Heart right ventricle (tissue), 16 donors: ENCODE measurements around the gene SIK2. TPM values are rescaled to one million over a fixed set of nuclear protein-coding genes. Genes with fewer than 3 reads are reported as not detected.

ENCODE experiments used
- ATAC-seq, 8 donors: fragments of 200-7000 bp; cut with Tn5 transposase; one replicate each; pipeline ENCODE4 v1.9.1; 2020; ENCODE audit warnings: mild to moderate bottlenecking in 8 of 8, moderate library complexity in 8 of 8, moderate number of reproducible peaks in 1 of 8
- DNase-seq, 2 donors: peaks; one replicate each; pipeline ENCODE4 v3.0.0-alpha.2; 2020
- H3K27ac ChIP-seq, 10 donors: fragments of 200-600 bp; sonication (generic) in 2 of 10; one replicate each; pipeline versions ENCODE4 v1.5.0 to v1.8.0; 2020 to 2022; ENCODE audit warnings: mild to moderate bottlenecking in 3 of 10
- H3K27me3 ChIP-seq, 7 donors: fragments of 200-600 bp; one replicate each; pipeline ENCODE4 v1.8.0; 2021 to 2022; ENCODE audit warnings: mild to moderate bottlenecking in 2 of 7
- H3K36me3 ChIP-seq, 9 donors: fragments of 200-600 bp; sonication (generic) in 1 of 9; one replicate each; pipeline versions ENCODE4 v1.5.0 to v1.8.0; 2020 to 2022; ENCODE audit warnings: mild to moderate bottlenecking in 2 of 9
- H3K4me1 ChIP-seq, 9 donors: fragments of 200-600 bp; sonication (generic) in 1 of 9; one replicate each; pipeline versions ENCODE4 v1.5.0 to v1.8.0; 2020 to 2022; ENCODE audit warnings: mild to moderate bottlenecking in 4 of 9
- H3K4me3 ChIP-seq, 10 donors: fragments of 200-600 bp; sonication (generic) in 2 of 10; one replicate each; pipeline versions ENCODE4 v1.5.0 to v1.8.0; 2020 to 2022; ENCODE audit warnings: mild to moderate bottlenecking in 7 of 10, moderate library complexity in 2 of 10
- H3K9me3 ChIP-seq, 11 donors: fragments of 200-600 bp in 10 of 11; sonication (generic) in 2 of 11; one replicate each; pipeline versions ENCODE4 v1.5.0 to v1.8.0; 2013 to 2022; ENCODE audit warnings: mild to moderate bottlenecking in 2 of 11, control low read depth in 1 of 11, moderate library complexity in 1 of 11
- WGBS, 2 donors: extraction: QIAGEN DNeasy Blood & Tissue Kit; methylation state at CpG; one replicate each; pipeline ENCODE4 v1.1.7; 2013; ENCODE audit warnings: inconsistent platforms in 1 of 2; 5-methylcytosine and 5-hydroxymethylcytosine counted together
- intact Hi-C, 10 donors: fragments of 100-400 bp; cut with DNase I; formaldehyde crosslinking; loops; one replicate each; pipeline versions ENCODE4 v1.11.1 to v1.14.2; 2022
- polyA plus RNA-seq, 2 donors: library from polyadenylated mRNA; stranded (reverse); fragments of 200-250 nt; gene quantifications; one replicate each; pipeline ENCODE4 v1.2.3, GENCODE V29; 2013
- total RNA-seq, 10 donors: library from RNA; stranded (reverse); fragmentation: NEBNext Ultra II Directional in 3 of 10; extraction: Animal tissue kit (Norgen Biotek cat#: 25700) in 3 of 10; gene quantifications; one replicate each; pipeline versions ENCODE4 v1.2.1 to v1.2.4, GENCODE V29; 2021 to 2023
- TF ChIP-seq, protein P1 (sequence below), 9 donors: fragments of 200-600 bp; sonication (generic) in 2 of 9; IDR thresholded peaks; one replicate each; pipeline versions ENCODE4 v1.5.0 to v1.8.0; 2021 to 2022; ENCODE audit warnings: antibody characterized with exemption in 9 of 9, mild to moderate bottlenecking in 5 of 9, moderate library complexity in 1 of 9
- donor health status: Arrhythmogenic right ventricular cardiomyopathy.
- donor health status: ischemic (EF 13 %, LVEDD 7.1; RV severe dilation, severe dysfunction).
- donor health status: healthy with polysubstance abuse.
- donor health status: DM: no; HTN: yes; CAD: no.
- donor health status: DM: no; HTN: no; CAD: no.
- donor health status: ischemic (EF 25% LVEDD 6.9; RV normal size, moderate dysfunction).
- donor health status: ischemic (EF 25% LVEDD 5.7; RV mildly dilated, moderate dysfunction).
- donor health status: healthy.
- donor health status: DM: yes; HTN: yes; CAD: no.
- donor health status: Ischemic cardiomyopathy.
- donor health status: ischemic (EF 35%, LVEDD 5.7; RV mildly dilated, moderate dysfunction).
- donor health status: nonischemic (EF 11% LVEDD 7.7; RV severe dilation, severe dysfunction).
- donor health status: DM: yes; HTN: yes; CAD: no.
- donor health status: PGD.
- donor health status: ischemic (EF 29% LVEDD 5.4; RV normal size, mild dysfunction).
- donor health status: nonischemic (EF 23%, LVEDD 6.1; RV moderate dilation, normal function).

Gene SIK2
- total and polyA plus RNA-seq, 12 donors = 4.1 to 41.6 (median 28.8) TPM

DNA sequence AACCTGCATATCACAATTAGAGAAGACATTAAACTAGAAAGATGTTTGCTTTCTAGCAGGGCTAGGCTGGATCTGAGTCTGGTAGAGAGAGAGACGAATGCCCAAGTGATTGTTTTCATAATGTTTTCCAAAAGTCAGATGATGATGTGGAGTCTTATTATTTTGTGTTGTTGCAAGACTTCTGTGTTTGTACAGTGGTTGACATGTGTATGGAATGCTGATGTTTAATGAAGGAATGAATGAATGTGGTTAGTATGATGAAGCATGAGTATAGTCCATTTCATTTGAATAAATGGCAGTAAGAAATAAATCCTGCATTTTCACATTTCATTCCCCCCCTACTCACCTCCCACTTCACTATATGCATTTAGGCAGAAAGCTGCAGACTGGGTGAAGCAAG, 94.3 kb downstream of the SIK2 start:
- peaks cover 0 to 28% (median 0%) of the 10 kb centered on the region in 9 donors for H3K36me3 ChIP-seq
- peaks cover 2 to 54% (median 30%) of the 10 kb centered on the region in 9 donors for H3K4me1 ChIP-seq
- H3K4me3 ChIP-seq = no peak overlapping the region
- WGBS, 2 donors = 69 to 80% methylated on average over 1 of the region's 1 CpG
- H3K27me3 ChIP-seq = no peaks in the 10 kb centered on the region
- intact Hi-C loops = no loop called here
- no peaks in the 10 kb centered on the region for H3K9me3 ChIP-seq
- no peak overlapping the region for H3K27ac ChIP-seq
- no peak for DNase-seq
- TF ChIP-seq, protein P1, sequence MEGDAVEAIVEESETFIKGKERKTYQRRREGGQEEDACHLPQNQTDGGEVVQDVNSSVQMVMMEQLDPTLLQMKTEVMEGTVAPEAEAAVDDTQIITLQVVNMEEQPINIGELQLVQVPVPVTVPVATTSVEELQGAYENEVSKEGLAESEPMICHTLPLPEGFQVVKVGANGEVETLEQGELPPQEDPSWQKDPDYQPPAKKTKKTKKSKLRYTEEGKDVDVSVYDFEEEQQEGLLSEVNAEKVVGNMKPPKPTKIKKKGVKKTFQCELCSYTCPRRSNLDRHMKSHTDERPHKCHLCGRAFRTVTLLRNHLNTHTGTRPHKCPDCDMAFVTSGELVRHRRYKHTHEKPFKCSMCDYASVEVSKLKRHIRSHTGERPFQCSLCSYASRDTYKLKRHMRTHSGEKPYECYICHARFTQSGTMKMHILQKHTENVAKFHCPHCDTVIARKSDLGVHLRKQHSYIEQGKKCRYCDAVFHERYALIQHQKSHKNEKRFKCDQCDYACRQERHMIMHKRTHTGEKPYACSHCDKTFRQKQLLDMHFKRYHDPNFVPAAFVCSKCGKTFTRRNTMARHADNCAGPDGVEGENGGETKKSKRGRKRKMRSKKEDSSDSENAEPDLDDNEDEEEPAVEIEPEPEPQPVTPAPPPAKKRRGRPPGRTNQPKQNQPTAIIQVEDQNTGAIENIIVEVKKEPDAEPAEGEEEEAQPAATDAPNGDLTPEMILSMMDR (IDR thresholded peaks at IDR 0.05) = no peak
- no peak for ATAC-seq

DNA sequence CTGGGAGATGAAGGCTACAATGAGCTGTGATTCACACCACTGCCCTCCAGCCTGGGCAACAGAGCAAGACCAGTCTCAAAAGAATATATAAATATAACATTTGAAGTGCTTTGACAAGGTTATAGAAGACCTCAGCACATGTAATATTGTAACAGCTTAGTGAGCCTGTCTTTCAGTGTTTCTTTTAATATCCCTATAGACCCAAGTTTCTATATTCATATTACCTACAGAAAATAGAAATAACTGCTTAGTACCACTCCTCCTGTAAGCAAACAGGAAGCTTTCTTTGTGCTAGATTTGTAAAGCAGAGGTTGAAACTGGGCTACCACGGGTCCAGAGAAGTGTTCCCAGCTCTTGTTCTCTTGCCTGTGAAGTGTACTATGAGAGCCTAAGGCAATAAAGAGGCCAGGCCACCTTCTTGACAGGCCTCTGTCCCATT, 95.7 kb downstream of the SIK2 start:
- intact Hi-C loops = no loop called here
- WGBS, 2 donors = 83 to 86% methylated on average over 1 of the region's 1 CpG
- TF ChIP-seq, protein P1 (IDR thresholded peaks at IDR 0.05) = no peak
- DNase-seq = no peak
- no peak overlapping the region for H3K4me3 ChIP-seq
- H3K36me3 ChIP-seq = peaks cover 0 to 38% (median 0%) of the 10 kb centered on the region in 9 donors
- peaks cover 2 to 59% (median 30%) of the 10 kb centered on the region in 9 donors for H3K4me1 ChIP-seq
- no peaks in the 10 kb centered on the region for H3K9me3 ChIP-seq
- H3K27ac ChIP-seq = no peak overlapping the region
- H3K27me3 ChIP-seq = no peaks in the 10 kb centered on the region
- no peak for ATAC-seq

DNA sequence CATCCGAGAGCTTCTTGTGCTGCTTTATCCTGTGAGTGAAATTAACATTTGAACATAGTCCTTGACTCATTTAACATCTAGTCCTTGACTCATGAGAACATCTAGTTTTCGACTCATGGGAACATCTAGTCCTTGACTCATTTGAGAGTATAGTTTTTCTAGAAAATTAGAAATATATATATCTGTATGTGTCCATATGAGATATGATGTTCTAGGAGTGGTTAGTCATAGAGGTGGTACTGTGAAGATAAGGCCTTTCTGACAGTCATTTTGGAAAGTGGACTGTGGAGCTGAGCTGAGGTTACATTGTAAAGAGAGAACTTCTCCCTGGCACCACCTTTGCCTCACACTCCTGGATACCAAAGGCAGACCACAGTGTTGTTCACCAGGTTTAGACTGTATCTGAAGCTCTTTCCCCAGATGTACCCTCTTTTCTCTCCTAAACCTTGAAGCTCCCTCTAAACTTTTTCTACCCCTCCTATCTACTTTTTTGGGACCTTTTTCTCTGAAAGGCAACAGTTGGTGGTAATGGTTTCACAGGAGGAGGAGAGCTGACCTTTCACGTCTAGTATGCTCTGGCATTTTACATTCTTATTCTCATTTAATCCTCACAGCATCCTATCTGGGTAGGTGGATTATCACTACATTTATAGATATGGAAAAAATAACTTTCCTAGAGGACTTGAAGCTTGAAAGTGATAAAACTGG, 96.8 kb downstream of the SIK2 start:
- Histone ChIP-seq H3K9me3 (no peaks in the 10 kb centered on the region), H3K27me3 (no peaks in the 10 kb centered on the region), H3K4me3 (no peak overlapping the region), H3K36me3 (peaks cover 0 to 49% (median 10%) of the 10 kb centered on the region in 9 donors), H3K27ac (no peak overlapping the region), H3K4me1 (peaks cover under 1 to 52% (median 21%) of the 10 kb centered on the region in 9 donors)
- no peak for ATAC-seq
- intact Hi-C loops = no loop called here
- WGBS, 2 donors = 86 to 92% methylated on average over 3 of the region's 3 CpGs
- TF ChIP-seq, protein P1 (IDR thresholded peaks at IDR 0.05) = no peak
- DNase-seq = no peak

DNA sequence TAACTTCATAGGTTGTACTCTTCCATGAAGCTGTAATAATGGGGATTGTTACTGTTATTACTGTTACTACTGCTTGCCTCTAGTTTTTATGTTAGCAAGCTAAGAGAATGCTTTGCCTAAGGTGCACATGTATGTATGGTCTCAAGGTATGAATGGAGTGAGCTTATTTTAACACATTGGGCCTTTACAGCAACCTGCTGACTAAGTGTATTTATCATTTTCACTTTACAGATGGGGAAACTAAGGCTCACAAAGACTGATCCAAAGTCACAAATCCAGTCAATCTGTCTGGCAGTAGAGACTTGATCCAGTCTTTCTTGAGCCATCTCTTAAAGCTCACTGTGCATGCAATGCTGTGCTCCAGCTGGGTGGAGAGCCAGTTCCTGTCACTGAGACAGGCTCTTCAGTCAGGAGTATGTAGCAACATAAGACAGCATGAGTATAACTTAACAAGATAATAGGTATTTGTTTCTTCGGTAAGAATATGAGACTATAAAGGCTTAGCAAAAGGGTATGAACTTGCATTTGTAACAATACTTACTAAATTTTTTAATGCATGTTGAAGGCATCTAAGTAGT, 97.4 kb downstream of the SIK2 start:
- no peak overlapping the region for H3K27ac ChIP-seq

More for the DNA sequence above, 97.4 kb downstream of the SIK2 start:
- Histone ChIP-seq H3K27me3 (no peaks in the 10 kb centered on the region), H3K9me3 (no peaks in the 10 kb centered on the region), H3K4me3 (no peak overlapping the region), H3K4me1 (peaks cover 0 to 46% (median 14%) of the 10 kb centered on the region in 9 donors), H3K36me3 (peaks cover 0 to 56% (median 14%) of the 10 kb centered on the region in 9 donors)
- TF ChIP-seq, protein P1 (IDR thresholded peaks at IDR 0.05) = no peak
- intact Hi-C loops = loop anchor here in 2 of 10 donors (10.0 kb wide), 1 partner anchor 95 kb away; the partner anchor contains the start of gene SIK2 (in 2 of the 2)
- no peak for ATAC-seq
- 94 to 96% methylated on average over 1 of the region's 1 CpG for WGBS, 2 donors
- DNase-seq = no peak
